HepG2 (cell line): ENCODE results near the gene ZFP36. TPM values are rescaled to one million over a fixed set of nuclear protein-coding genes. Genes with fewer than 3 reads are reported as not detected.

ENCODE experiments used
- CSRNP1 ChIP-seq: sonication (generic); formaldehyde crosslinking; IDR thresholded peaks from 2 replicates; pipeline ENCODE4 v1.8.1; 2023; ENCODE audit warnings: mild to moderate bottlenecking, missing genetic modification reagents
- DPF2 ChIP-seq: sonication (generic); formaldehyde crosslinking; IDR thresholded peaks from 2 replicates; pipeline ENCODE4 v1.4.0; 2020; ENCODE audit warnings: mild to moderate bottlenecking, low read depth, missing genetic modification reagents, borderline replicate concordance
- GATA4 ChIP-seq: sonication (generic); IDR thresholded peaks from 2 replicates; pipeline ENCODE4 v1.6.1; 2016; ENCODE audit warnings: antibody characterized with exemption, low read depth, borderline replicate concordance
- GLMP ChIP-seq: sonication (generic); formaldehyde crosslinking; IDR thresholded peaks from 2 replicates; pipeline ENCODE4 v1.9.0; 2021; ENCODE audit warnings: missing genetic modification reagents, mild to moderate bottlenecking, borderline replicate concordance
- KAT2B ChIP-seq: fragments of 150-350 bp; IDR thresholded peaks from 2 replicates; pipeline ENCODE4 v1.6.1; 2014; ENCODE audit warnings: low read depth, low read length, borderline replicate concordance
- KDM2A ChIP-seq: sonication (generic); formaldehyde crosslinking; IDR thresholded peaks from 2 replicates; pipeline ENCODE4 v1.4.0; 2020; ENCODE audit warnings: low read depth, missing genetic modification reagents, borderline replicate concordance
- POLR2A ChIP-seq, 2 experiments: IDR thresholded peaks; 2 replicates each; pipeline ENCODE4 v1.6.1; 2011; ENCODE audit warnings: low read depth in 2 of 2, low read length in 2 of 2, mild to moderate bottlenecking in 1 of 2, moderate library complexity in 1 of 2; ENCODE audit not compliant: insufficient read depth in 1 of 2
- PREB ChIP-seq: sonication (generic); formaldehyde crosslinking; IDR thresholded peaks from 2 replicates; pipeline ENCODE4 v1.4.0; 2020; ENCODE audit warnings: missing genetic modification reagents
- RBM22 ChIP-seq: fragments of 200-400 bp; formaldehyde crosslinking; optimal IDR thresholded peaks from 2 replicates; pipeline ENCODE3; 2017; ENCODE audit warnings: mild to moderate bottlenecking, low read length, moderate library complexity
- SP2 ChIP-seq: sonication (generic); formaldehyde crosslinking; IDR thresholded peaks from 2 replicates; pipeline ENCODE4 v1.5.1; 2020; ENCODE audit warnings: mild to moderate bottlenecking, missing genetic modification reagents
- XRCC5 ChIP-seq: fragments of 200-400 bp; formaldehyde crosslinking; optimal IDR thresholded peaks from 2 replicates; pipeline ENCODE3; 2017; ENCODE audit warnings: mild to moderate bottlenecking, low read length
- ZHX1 ChIP-seq: sonication (generic); formaldehyde crosslinking; IDR thresholded peaks from 2 replicates; pipeline ENCODE4 v1.8.1; 2022; ENCODE audit warnings: low read depth, mild to moderate bottlenecking, missing genetic modification reagents
- ZNF350 ChIP-seq: sonication (generic); formaldehyde crosslinking; IDR thresholded peaks from 2 replicates; pipeline ENCODE4 v1.4.0; 2020; ENCODE audit warnings: mild to moderate bottlenecking, low read depth, missing genetic modification reagents, borderline replicate concordance
- ZNF556 ChIP-seq: sonication (generic); formaldehyde crosslinking; IDR thresholded peaks from 2 replicates; pipeline ENCODE4 v1.4.0; 2020; ENCODE audit warnings: mild to moderate bottlenecking, missing genetic modification reagents, borderline replicate concordance
- ZNF574 ChIP-seq: sonication (generic); formaldehyde crosslinking; IDR thresholded peaks from 2 replicates; pipeline ENCODE4 v1.4.0; 2020; ENCODE audit warnings: missing genetic modification reagents
- ZNF652 ChIP-seq: IDR thresholded peaks from 2 replicates; pipeline ENCODE4 v1.6.1; 2016; ENCODE audit warnings: low read depth, borderline replicate concordance
- ZNF720 ChIP-seq: sonication (generic); formaldehyde crosslinking; IDR thresholded peaks from 2 replicates; pipeline ENCODE4 v1.4.0; 2020; ENCODE audit warnings: missing genetic modification reagents
- polyA plus RNA-seq, 8 experiments: library from polyadenylated mRNA; depleted of rRNA in 3 of 8; stranded (reverse) in 7 of 8; unstranded in 1 of 8; fragments of >200 nt; fragmentation: Illumina TruSeq in 4 of 8; extraction: Trizol in 4 of 8; gene quantifications; 2 replicates each; pipeline versions ENCODE4 v1.2.1 to v1.2.3, GENCODE V29; 2011 to 2016; ENCODE audit warnings: low read depth in 4 of 8, missing spikeins in 1 of 8, mixed read lengths in 1 of 8; ENCODE audit not compliant: insufficient read depth in 1 of 8
- total RNA-seq, 5 experiments: library from RNA; depleted of rRNA; stranded (reverse); fragments of >200 nt; fragmentation: Illumina TruSeq; extraction: Trizol; gene quantifications; 2 replicates each; pipeline ENCODE4 v1.2.3, GENCODE V29; 2016; ENCODE audit warnings: low read depth in 1 of 5

Gene ZFP36
- total and polyA plus RNA-seq, 2 of the 13 experiments (the other 11 are each of a cell fraction or from before 2014, with no cell fraction given), result 1.4 to 1.7 TPM

- TF ChIP-seq KAT2B (no peak), RBM22 (peak; percentile 35), DPF2 (CRISPR knock-in tag) (peak; percentile 37; the same call in 1 of the 2 replicates), ZHX1 (CRISPR knock-in tag) (0 out of 2 replicates have a peak, but pooled peaks have one; percentile 45), ZNF350 (CRISPR knock-in tag) (peak; percentile 92), PREB (CRISPR knock-in tag) (no peak), ZNF574 (CRISPR knock-in tag) (peak; percentile 78), ZNF556 (CRISPR knock-in tag) (peak; percentile 92; the same call in 1 of the 2 replicates), KDM2A (peak; percentile 84), ZNF652 (peak; percentile 67), ZNF720 (CRISPR knock-in tag) (no peak), CSRNP1 (CRISPR knock-in tag) (0 out of 2 replicates have a peak, but pooled peaks have one; percentile 18), SP2 (CRISPR knock-in tag) (no peak), GATA4 (peak; percentile 69; the same call in 1 of the 2 replicates), GLMP (CRISPR knock-in tag) (no peak), POLR2A (IDR thresholded peaks at IDR 0.05; ENCODE audit: insufficient read depth in 1 of 2, low read depth in 2 of 2, low read length in 2 of 2) (peak; percentile 89 to 95), XRCC5 (peak; percentile 91)
Observed at GRCh38 chr19:39397360-39398296, 9.0 kb upstream of the ZFP36 start (continued).
